Fibroblast of lung (primary cell): ENCODE data around the gene SCN1B. TPM values are rescaled to one million over a fixed set of nuclear protein-coding genes. Genes with fewer than 3 reads are reported as not detected.
"Not testable (repeated sequence)": the region's sequence is repeated elsewhere in the genome, so short reads cannot be mapped to it uniquely, and the experiment has no call there.

Experiments used
- DNase-seq, 2 donors: peaks; one replicate each; pipeline versions ENCODE4 v3.0.0 to v3.0.0-alpha.2; 2010; ENCODE audit warnings: low read depth in 2 of 2
- H2AFZ ChIP-seq: 2 replicates; pipeline ENCODE4 v1.5.1; 2012; ENCODE audit warnings: low read length, control low read depth, inconsistent platforms
- H3K27ac ChIP-seq: 2 replicates; pipeline ENCODE4 v1.5.1; 2011; ENCODE audit warnings: low read length, control low read depth; ENCODE audit not compliant: insufficient read depth
- H3K27me3 ChIP-seq: 2 replicates; pipeline ENCODE4 v1.5.1; 2011; ENCODE audit warnings: mild to moderate bottlenecking, low read length; ENCODE audit not compliant: control insufficient read depth, insufficient read depth
- H3K36me3 ChIP-seq: 2 replicates; pipeline ENCODE4 v1.5.1; 2011; ENCODE audit warnings: low read length; ENCODE audit not compliant: control insufficient read depth, insufficient read depth
- H3K4me1 ChIP-seq: 2 replicates; pipeline ENCODE4 v1.5.1; 2011; ENCODE audit warnings: low read length; ENCODE audit not compliant: control insufficient read depth, insufficient read depth; ENCODE audit errors: extremely low read depth
- H3K4me2 ChIP-seq: 2 replicates; pipeline ENCODE4 v1.5.1; 2011; ENCODE audit warnings: low read length, control low read depth; ENCODE audit not compliant: insufficient read depth; ENCODE audit errors: extremely low read depth
- H3K4me3 ChIP-seq, 4 experiments: fragments of 200-600 bp in 1 of 4; sonication (generic) in 1 of 4; replicated peaks in 1 of 4; 2 replicates each; pipeline ENCODE4 v1.5.1; 2011 to 2016; ENCODE audit warnings: low read length in 4 of 4, low read depth in 3 of 4, mild to moderate bottlenecking in 3 of 4, control low read depth in 2 of 4, inconsistent platforms in 1 of 4, mixed read lengths in 1 of 4; ENCODE audit not compliant: insufficient read depth in 1 of 4; ENCODE audit errors: control extremely low read depth in 1 of 4
- H3K79me2 ChIP-seq: 2 replicates; pipeline ENCODE4 v1.5.1; 2012; ENCODE audit warnings: mild to moderate bottlenecking, low read length, inconsistent platforms; ENCODE audit not compliant: control insufficient read depth, insufficient read depth
- H3K9ac ChIP-seq: 2 replicates; pipeline ENCODE4 v1.5.1; 2011; ENCODE audit warnings: mild to moderate bottlenecking, low read length, control low read depth; ENCODE audit not compliant: insufficient read depth
- H3K9me3 ChIP-seq: 2 replicates; pipeline ENCODE4 v1.5.1; 2012; ENCODE audit warnings: low read depth, low read length; ENCODE audit not compliant: control insufficient read depth, insufficient read depth
- H4K20me1 ChIP-seq: 2 replicates; pipeline ENCODE4 v1.5.1; 2011; ENCODE audit warnings: low read length; ENCODE audit not compliant: control insufficient read depth, insufficient read depth; ENCODE audit errors: extremely low read depth
- EZH2 ChIP-seq: IDR thresholded peaks from 2 replicates; pipeline ENCODE4 v1.5.1; 2012; ENCODE audit warnings: low read length, control low read depth, mild to moderate bottlenecking; ENCODE audit errors: missing control alignments
- polyA plus RNA-seq, 2 donors: library from polyadenylated mRNA; depleted of rRNA in 1 of 2; stranded (reverse) in 1 of 2; unstranded in 1 of 2; fragments of >200 nt; gene quantifications; 2 replicates each; pipeline ENCODE4 v1.2.1, GENCODE V29; 2011 to 2012; ENCODE audit warnings: missing spikeins in 1 of 2
- total RNA-seq: library from RNA; depleted of rRNA; stranded (reverse); fragments of >200 nt; gene quantifications from 2 replicates; pipeline ENCODE4 v1.2.1, GENCODE V29; 2014
- TF ChIP-seq, protein P1 (sequence below), 2 donors: IDR thresholded peaks in 1 of 2; conservative IDR thresholded peaks in 1 of 2; 1 replicate in 1 of 2; 2 replicates in 1 of 2; pipeline ENCODE4 v1.5.1; 2011 to 2012; ENCODE audit warnings: low read length in 2 of 2, control low read depth in 1 of 2, inconsistent platforms in 1 of 2, low read depth in 1 of 2, mild to moderate bottlenecking in 1 of 2

Gene SCN1B
- total and polyA plus RNA-seq, 2 donors (not counting 1 experiment from before 2014, with no cell fraction given) = 11.0 to 14.5 TPM

GRCh38 chr19:35027851-35028599 is 2.2 kb upstream of the SCN1B start:
- Histone ChIP-seq H3K27ac (no peak overlapping the region), H3K36me3 (peaks cover 13% of the 10 kb centered on the region), H3K9me3 (no peaks in the 10 kb centered on the region), H3K4me3 (no peak overlapping the region), H4K20me1 (no peaks in the 10 kb centered on the region), H3K27me3 (no peaks in the 10 kb centered on the region), H3K4me1 (peaks cover 3% of the 10 kb centered on the region), H3K79me2 (no peaks in the 10 kb centered on the region), H3K4me2 (no peak overlapping the region), H2AFZ (no peak overlapping the region), H3K9ac (no peak overlapping the region)
- DNase-seq = peak; percentile 47 to 58
- TF ChIP-seq, protein P1, sequence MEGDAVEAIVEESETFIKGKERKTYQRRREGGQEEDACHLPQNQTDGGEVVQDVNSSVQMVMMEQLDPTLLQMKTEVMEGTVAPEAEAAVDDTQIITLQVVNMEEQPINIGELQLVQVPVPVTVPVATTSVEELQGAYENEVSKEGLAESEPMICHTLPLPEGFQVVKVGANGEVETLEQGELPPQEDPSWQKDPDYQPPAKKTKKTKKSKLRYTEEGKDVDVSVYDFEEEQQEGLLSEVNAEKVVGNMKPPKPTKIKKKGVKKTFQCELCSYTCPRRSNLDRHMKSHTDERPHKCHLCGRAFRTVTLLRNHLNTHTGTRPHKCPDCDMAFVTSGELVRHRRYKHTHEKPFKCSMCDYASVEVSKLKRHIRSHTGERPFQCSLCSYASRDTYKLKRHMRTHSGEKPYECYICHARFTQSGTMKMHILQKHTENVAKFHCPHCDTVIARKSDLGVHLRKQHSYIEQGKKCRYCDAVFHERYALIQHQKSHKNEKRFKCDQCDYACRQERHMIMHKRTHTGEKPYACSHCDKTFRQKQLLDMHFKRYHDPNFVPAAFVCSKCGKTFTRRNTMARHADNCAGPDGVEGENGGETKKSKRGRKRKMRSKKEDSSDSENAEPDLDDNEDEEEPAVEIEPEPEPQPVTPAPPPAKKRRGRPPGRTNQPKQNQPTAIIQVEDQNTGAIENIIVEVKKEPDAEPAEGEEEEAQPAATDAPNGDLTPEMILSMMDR (conservative IDR thresholded peaks at IDR 0.05 in 1 of 2, IDR thresholded peaks at IDR 0.05 in 1 of 2; ENCODE audit: low read depth in 1 of 2, low read length in 2 of 2) = no peak
- TF ChIP-seq EZH2 = no peak

GRCh38 chr19:35028600-35028885 is 1.7 kb upstream of the SCN1B start:
- not testable (repeated sequence) for H3K79me2 ChIP-seq, H3K4me1 ChIP-seq, H3K4me3 ChIP-seq, DNase-seq, H3K27me3 ChIP-seq, H2AFZ ChIP-seq, H3K9me3 ChIP-seq, H3K9ac ChIP-seq, H3K4me2 ChIP-seq, H3K27ac ChIP-seq, H4K20me1 ChIP-seq
- H3K36me3 ChIP-seq = peaks cover 11% of the 10 kb centered on the region

DNA sequence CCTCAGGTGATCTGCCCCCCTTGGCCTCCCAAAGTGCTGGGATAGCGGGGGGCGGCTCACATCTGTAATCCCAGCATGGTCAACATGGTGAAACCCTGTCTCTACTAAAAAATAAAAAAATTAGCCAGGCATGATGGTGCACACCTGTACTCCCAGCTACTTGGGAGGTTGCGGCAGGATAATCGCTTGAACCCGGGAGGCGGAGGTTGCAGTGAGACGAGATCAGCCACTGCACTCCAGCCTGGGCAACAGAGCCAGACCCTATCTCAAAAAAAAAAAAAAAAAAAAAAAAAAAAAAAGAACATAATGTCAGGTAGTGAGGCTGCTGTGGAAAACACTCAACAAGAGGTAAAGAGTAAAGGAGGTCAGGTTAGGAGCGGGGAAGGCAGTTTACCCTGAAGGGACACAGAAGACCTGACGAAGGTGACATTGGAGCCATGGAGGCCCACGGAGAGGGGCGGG is 964 bp upstream of the SCN1B start:
- H3K9ac ChIP-seq, H2AFZ ChIP-seq, H4K20me1 ChIP-seq, H3K4me2 ChIP-seq, H3K27ac ChIP-seq, H3K9me3 ChIP-seq, H3K4me3 ChIP-seq, H3K4me1 ChIP-seq, H3K27me3 ChIP-seq, H3K79me2 ChIP-seq, DNase-seq: not testable (repeated sequence)
- peaks cover 13% of the 10 kb centered on the region for H3K36me3 ChIP-seq

DNA sequence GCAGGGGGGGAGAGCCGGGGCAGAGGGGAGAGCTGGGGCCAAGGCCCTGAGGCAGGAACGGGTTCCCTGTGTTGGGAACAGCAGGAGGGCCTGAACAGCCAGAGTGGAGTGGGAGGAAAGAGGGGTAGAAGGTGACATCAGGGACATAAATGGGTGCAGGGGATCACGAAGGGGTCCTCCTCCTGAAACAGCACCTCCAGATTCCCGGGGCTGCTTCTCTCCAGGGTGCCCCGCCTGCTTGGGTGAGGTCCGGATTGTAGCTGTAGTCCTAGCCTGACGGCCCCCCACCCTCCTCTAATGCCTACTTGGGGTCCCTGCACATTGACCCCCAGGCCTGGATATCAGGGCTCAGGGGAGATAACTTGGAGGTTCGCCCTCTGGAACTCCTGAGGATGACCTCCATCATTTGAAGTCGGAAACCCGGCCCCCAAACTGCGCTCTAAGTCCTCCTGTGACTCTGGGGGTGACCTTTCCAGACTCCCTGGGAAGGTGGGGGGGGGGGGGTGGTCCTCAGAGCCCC is 473 bp upstream of the SCN1B start:
- Histone ChIP-seq H3K4me3 (peak overlapping the region; percentile 23 to 52 (median 30)), H3K79me2 (no peaks in the 10 kb centered on the region), H3K4me1 (peaks cover 3% of the 10 kb centered on the region), H3K9me3 (no peaks in the 10 kb centered on the region), H3K4me2 (peak overlapping the region; percentile 44), H3K36me3 (peaks cover 11% of the 10 kb centered on the region), H3K27ac (no peak overlapping the region), H4K20me1 (no peaks in the 10 kb centered on the region), H3K27me3 (no peaks in the 10 kb centered on the region), H3K9ac (peak overlapping the region; percentile 16), H2AFZ (no peak overlapping the region)
- TF ChIP-seq, protein P1 (conservative IDR thresholded peaks at IDR 0.05 in 1 of 2, IDR thresholded peaks at IDR 0.05 in 1 of 2; ENCODE audit: low read depth in 1 of 2, low read length in 2 of 2) = no peak
- TF ChIP-seq EZH2 = no peak
- DNase-seq = no peak
